Osteocyte (in vitro differentiated cells): ENCODE measurements around the gene SLC25A13. TPM values are rescaled to one million over a fixed set of nuclear protein-coding genes. Genes with fewer than 3 reads are reported as not detected.

Experiments used
- DNase-seq: peaks from one replicate; pipeline ENCODE4 v3.0.0; 2021; ENCODE audit warnings: mixed read lengths; ENCODE audit not compliant: unreplicated experiment; ENCODE audit errors: extremely low spot score
- H3K27ac Mint-ChIP-seq: one replicate; pipeline ENCODE4 v1.8.0; 2021; ENCODE audit warnings: mild to moderate bottlenecking, mixed read lengths; ENCODE audit not compliant: unreplicated experiment
- H3K27me3 Mint-ChIP-seq: one replicate; pipeline ENCODE4 v1.8.0; 2021; ENCODE audit warnings: mixed read lengths; ENCODE audit not compliant: unreplicated experiment
- H3K36me3 Mint-ChIP-seq: one replicate; pipeline ENCODE4 v1.8.0; 2021; ENCODE audit warnings: mixed read lengths; ENCODE audit not compliant: unreplicated experiment
- H3K4me1 Mint-ChIP-seq: one replicate; pipeline ENCODE4 v1.8.0; 2021; ENCODE audit warnings: mixed read lengths; ENCODE audit not compliant: unreplicated experiment
- H3K4me3 Mint-ChIP-seq: one replicate; pipeline ENCODE4 v1.8.0; 2021; ENCODE audit warnings: mild to moderate bottlenecking, moderate library complexity, mixed read lengths; ENCODE audit not compliant: unreplicated experiment
- H3K9me3 Mint-ChIP-seq: one replicate; pipeline ENCODE4 v1.8.0; 2021; ENCODE audit warnings: mixed read lengths; ENCODE audit not compliant: unreplicated experiment
- total RNA-seq: library from RNA; stranded (reverse); gene quantifications from 2 replicates; pipeline ENCODE4 v1.2.1, GENCODE V29; 2021
- TF ChIP-seq, protein P1 (sequence below): fragments of 200-600 bp; sonication (generic); IDR thresholded peaks from 2 replicates; pipeline ENCODE4 v1.5.0; 2021; ENCODE audit warnings: antibody characterized with exemption, mild to moderate bottlenecking, moderate library complexity

SLC25A13 gene
- total RNA-seq, 1 donor from 2014 or later = 29.3 TPM

DNA sequence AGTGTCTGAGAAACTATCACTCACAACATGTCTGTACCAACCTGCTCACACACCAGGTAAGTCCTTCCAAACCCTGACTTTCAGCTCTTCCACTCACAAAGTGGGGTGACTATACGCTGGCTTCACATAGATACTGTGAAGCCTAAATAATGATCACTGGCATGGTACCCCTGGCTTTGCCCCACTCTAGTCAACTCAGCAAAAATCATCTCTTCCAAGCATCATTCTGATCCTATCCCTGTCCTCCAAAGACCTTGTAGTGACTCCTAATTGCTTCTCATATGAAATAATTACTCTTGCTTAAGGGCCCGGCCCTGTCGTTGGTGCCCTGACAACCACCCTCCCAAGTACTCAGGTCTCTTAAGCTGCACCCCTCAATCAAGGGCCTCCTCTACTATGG is 97.8 kb downstream of the SLC25A13 start:
- Mint-ChIP-seq H3K36me3 (peaks cover 2% of the 10 kb centered on the region), H3K27me3 (no peaks in the 10 kb centered on the region)

DNA sequence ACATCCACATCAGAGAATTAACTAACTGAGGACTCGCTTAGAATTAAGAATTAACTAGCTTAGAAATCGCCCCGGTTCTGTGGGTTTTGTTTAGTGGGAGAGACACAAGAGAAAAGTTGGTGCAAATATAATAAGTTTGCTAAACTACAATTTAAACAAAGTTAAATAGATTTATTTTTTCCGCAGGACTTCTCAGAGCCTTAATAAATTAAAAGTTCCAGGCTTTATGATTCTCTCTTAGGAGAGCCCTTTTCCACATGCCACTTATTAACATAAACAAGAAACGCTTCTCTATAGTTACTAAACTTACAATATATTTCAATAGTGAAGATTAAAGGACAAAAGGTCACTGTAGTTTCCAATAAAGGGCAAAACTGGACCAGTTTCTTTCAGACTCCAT is 100.0 kb downstream of the SLC25A13 start:
- H3K4me3 Mint-ChIP-seq = no peak overlapping the region
- peaks cover 5% of the 10 kb centered on the region for H3K4me1 Mint-ChIP-seq

More for the DNA sequence above, 97.8 kb downstream of the SLC25A13 start:
- TF ChIP-seq, protein P1, sequence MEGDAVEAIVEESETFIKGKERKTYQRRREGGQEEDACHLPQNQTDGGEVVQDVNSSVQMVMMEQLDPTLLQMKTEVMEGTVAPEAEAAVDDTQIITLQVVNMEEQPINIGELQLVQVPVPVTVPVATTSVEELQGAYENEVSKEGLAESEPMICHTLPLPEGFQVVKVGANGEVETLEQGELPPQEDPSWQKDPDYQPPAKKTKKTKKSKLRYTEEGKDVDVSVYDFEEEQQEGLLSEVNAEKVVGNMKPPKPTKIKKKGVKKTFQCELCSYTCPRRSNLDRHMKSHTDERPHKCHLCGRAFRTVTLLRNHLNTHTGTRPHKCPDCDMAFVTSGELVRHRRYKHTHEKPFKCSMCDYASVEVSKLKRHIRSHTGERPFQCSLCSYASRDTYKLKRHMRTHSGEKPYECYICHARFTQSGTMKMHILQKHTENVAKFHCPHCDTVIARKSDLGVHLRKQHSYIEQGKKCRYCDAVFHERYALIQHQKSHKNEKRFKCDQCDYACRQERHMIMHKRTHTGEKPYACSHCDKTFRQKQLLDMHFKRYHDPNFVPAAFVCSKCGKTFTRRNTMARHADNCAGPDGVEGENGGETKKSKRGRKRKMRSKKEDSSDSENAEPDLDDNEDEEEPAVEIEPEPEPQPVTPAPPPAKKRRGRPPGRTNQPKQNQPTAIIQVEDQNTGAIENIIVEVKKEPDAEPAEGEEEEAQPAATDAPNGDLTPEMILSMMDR = no peak
- H3K27ac Mint-ChIP-seq = no peak overlapping the region
- H3K9me3 Mint-ChIP-seq = no peaks in the 10 kb centered on the region
- no peak overlapping the region for H3K4me3 Mint-ChIP-seq
- peaks cover 5% of the 10 kb centered on the region for H3K4me1 Mint-ChIP-seq
- DNase-seq = no peak

DNA sequence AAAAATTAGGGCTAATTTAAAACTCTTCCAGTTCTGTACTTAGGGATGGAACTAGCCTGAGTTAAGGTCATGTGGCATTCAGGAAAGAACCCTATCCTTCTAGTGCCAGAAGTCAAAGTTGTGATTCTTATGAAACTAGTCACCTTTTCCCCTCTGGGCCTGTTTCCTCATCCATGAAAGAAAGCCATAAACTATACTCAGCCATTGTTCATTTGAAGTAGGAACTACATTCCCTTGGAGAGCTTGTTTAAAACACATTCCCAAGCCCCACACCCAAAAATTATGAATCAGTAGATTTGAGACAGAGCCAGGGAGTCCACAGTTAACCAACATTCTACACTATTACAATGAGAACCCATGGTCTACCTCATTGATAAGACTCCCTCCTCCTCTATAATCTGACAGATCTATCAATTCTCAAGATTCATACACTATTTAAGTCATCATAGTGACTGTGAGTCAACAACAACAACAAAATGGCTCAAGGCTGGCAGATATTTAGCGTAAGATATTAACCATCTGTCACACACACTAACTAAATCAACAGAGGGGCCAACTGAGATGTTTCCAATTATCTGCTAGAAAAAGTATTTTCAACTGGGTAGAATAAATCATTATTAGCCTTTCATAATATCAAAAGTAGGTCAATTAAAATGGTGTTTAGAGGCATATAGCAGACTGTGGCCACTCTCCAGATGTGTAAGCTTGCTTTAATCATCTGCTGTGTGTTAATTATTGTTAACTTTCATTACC is 102.3 kb downstream of the SLC25A13 start:
- DNase-seq = no peak
- no peak overlapping the region for H3K4me3 Mint-ChIP-seq

More for the DNA sequence above, 100.0 kb downstream of the SLC25A13 start:
- DNase-seq = no peak
- Mint-ChIP-seq H3K27ac (no peak overlapping the region), H3K36me3 (no peaks in the 10 kb centered on the region), H3K27me3 (no peaks in the 10 kb centered on the region), H3K9me3 (no peaks in the 10 kb centered on the region)
- TF ChIP-seq, protein P1 = no peak

DNA sequence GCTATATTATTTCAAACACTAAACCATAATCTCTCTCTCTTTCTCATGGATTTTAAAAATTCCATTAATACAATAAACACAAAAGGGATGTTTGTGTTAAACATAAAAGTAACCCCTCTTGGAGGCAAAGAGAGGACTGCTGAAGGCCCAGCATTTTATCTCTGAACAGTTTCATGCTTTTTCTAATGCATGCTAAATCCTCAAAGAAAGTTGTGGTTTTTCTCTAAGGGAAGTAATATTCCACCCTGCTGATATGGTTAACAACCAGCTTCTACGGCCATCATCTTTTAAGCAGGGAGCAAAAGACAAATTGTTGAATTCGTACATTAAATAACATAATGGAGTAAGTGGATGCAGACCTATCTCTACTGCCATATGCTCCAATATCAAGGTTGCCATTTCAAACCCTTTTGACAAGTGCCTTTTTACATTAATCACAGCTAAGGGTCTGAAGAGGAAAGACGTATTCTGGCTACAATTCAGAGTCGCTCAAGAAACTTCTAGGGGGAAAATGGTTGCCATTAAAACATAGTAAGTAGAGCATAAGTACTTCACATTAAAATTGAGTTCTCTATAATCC is 103.1 kb downstream of the SLC25A13 start:
- peaks cover 6% of the 10 kb centered on the region for H3K9me3 Mint-ChIP-seq
- no peak overlapping the region for H3K27ac Mint-ChIP-seq
- DNase-seq = no peak
- H3K4me3 Mint-ChIP-seq = no peak overlapping the region
- H3K36me3 Mint-ChIP-seq = no peaks in the 10 kb centered on the region
- peaks cover 5% of the 10 kb centered on the region for H3K4me1 Mint-ChIP-seq
- H3K27me3 Mint-ChIP-seq = no peaks in the 10 kb centered on the region
- TF ChIP-seq, protein P1 = no peak

More for the DNA sequence above, 102.3 kb downstream of the SLC25A13 start:
- TF ChIP-seq, protein P1 = no peak
- no peaks in the 10 kb centered on the region for H3K36me3 Mint-ChIP-seq
- H3K27ac Mint-ChIP-seq = no peak overlapping the region
- H3K4me1 Mint-ChIP-seq = peaks cover 5% of the 10 kb centered on the region
- H3K9me3 Mint-ChIP-seq = peaks cover 6% of the 10 kb centered on the region
- H3K27me3 Mint-ChIP-seq = no peaks in the 10 kb centered on the region

DNA sequence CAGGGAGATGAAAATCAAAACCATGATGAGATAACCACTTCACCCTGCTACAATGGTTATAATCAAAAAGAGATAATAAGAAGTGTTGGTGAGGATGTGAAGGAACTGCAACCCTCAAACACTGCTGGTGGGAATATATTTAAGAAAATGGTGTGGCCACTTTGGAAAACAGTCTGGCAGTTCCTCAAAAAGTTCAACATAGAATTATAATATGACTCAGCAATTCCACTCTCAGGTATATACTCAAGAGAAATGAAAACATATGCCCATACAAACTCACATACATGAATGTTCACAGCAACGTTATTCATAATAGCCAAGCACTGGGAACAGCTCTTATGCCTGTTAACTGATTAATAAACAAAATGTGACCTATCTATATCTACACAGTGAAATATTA is 104.8 kb downstream of the SLC25A13 start:
- H3K4me3 Mint-ChIP-seq = no peak overlapping the region
- H3K9me3 Mint-ChIP-seq = peaks cover 6% of the 10 kb centered on the region
- H3K27ac Mint-ChIP-seq = no peak overlapping the region

More for the DNA sequence above, 104.8 kb downstream of the SLC25A13 start:
- Mint-ChIP-seq H3K4me1 (peaks cover 5% of the 10 kb centered on the region), H3K36me3 (no peaks in the 10 kb centered on the region), H3K27me3 (no peaks in the 10 kb centered on the region)
- DNase-seq = no peak
- TF ChIP-seq, protein P1 = no peak
